ENCODE results near the gene TSHZ2.

TSHZ2 gene

DNA sequence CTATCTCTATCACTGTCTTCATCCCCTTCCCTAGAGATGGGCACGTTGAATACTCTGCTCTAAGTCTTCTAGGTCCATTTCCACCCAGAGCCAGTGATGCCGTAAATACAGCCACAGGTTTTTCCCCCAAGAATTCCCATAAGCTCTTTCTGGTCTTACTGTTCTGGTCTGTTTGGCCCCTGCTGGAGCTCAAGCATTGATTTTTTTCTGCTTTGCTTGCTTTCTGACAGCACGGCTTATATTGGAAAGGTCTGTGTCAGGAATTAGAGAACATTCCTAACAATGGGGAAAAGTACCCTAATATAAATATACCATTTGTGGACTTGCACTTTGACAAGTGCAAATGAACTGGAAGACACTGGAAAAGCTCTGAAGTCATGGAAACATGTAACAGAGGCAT lies 302.6 kb downstream of the TSHZ2 start:
- TF ChIP-seq CTCF (IDR thresholded peaks at IDR 0.05; ENCODE audit: low read depth, low read length, missing control alignments): no peak
- no peak for DNase-seq (ENCODE audit: extremely low read depth, low read depth)
- H3K4me3 ChIP-seq (replicated peaks; ENCODE audit: low read depth, low read length): no peak overlapping the region

DNA sequence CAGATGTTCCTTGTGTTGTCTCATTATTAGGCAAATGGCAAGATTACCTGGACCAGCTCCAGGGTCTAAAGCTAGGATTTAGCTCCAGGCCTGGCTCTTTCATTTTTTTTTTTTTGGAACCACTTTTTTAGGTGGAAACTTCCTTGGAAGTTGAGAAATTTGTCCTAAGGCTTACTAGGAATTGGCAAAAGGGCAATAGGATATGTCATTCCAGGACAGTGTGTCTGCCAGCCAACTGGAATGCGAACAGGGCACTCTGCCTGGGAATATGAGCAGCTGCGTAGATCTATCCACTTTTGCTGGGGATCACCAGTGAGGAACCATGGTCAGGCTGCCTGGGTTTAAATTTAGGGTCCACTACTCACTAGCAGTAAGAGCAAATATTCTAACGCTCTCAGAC lies 304.0 kb downstream of the TSHZ2 start:
- no peak for DNase-seq (ENCODE audit: extremely low read depth, low read depth)
- no peak overlapping the region for H3K4me3 ChIP-seq (replicated peaks; ENCODE audit: low read depth, low read length)
- TF ChIP-seq CTCF (IDR thresholded peaks at IDR 0.05; ENCODE audit: low read depth, low read length, missing control alignments): no peak

DNA sequence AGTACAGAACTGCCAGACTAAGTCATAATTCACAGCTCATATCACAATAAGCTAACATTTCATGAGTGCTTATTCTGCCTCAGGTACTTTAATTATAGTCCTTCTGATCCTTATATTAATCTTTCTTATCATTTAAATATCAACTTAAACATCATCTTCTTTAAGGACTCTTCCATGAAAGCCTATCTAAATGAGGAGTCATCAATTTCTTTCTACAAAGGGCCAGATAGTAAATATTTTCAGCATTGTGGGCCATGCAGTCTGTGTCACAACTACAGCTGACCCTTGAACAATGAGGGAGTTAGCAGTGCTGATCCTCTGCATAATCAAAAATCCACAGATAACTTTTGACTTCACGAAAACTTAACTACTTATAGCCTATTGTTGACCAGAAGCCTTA lies 306.4 kb downstream of the TSHZ2 start:
- DNase-seq (ENCODE audit: extremely low read depth, low read depth): no peak
- H3K4me3 ChIP-seq (replicated peaks; ENCODE audit: low read depth, low read length): no peak overlapping the region
- TF ChIP-seq CTCF (IDR thresholded peaks at IDR 0.05; ENCODE audit: low read depth, low read length, missing control alignments): no peak

GRCh38 chr20:53279735-53280134 lies 307.6 kb downstream of the TSHZ2 start:
- TF ChIP-seq CTCF (IDR thresholded peaks at IDR 0.05; ENCODE audit: low read depth, low read length, missing control alignments): no peak
- DNase-seq (ENCODE audit: extremely low read depth, low read depth): no peak
- H3K4me3 ChIP-seq (replicated peaks; ENCODE audit: low read depth, low read length): no peak overlapping the region

DNA sequence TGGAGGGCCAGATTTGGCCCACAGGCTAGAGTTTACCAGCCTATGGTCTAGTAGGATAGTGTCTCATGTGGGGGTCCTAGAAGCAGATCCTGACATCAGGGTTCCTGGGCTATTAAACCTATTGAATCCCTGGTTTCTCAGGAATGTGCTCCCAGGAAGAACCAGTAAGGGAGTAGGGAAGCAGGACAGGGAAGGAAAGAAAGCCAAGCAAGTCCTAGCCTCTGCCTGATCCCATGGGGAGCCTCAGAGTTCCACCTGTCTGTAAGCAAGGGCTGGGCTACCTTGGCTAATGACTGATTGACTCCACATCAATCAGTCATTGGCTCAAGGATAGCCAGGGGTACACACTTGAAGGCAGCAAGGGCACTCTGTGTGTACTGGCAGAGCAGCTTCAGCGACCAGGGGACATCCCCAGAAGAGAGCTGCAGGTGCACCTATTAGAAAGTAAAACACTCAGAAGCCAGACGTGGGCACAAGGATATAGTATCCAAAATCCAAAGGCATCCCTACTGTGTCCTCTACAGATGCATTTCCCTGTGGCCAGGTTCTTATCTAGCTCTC lies 309.5 kb downstream of the TSHZ2 start:
- no peak overlapping the region for H3K4me3 ChIP-seq (replicated peaks; ENCODE audit: low read depth, low read length)
- no peak for DNase-seq (ENCODE audit: extremely low read depth, low read depth)
- no peak for TF ChIP-seq CTCF (IDR thresholded peaks at IDR 0.05; ENCODE audit: low read depth, low read length, missing control alignments)

DNA sequence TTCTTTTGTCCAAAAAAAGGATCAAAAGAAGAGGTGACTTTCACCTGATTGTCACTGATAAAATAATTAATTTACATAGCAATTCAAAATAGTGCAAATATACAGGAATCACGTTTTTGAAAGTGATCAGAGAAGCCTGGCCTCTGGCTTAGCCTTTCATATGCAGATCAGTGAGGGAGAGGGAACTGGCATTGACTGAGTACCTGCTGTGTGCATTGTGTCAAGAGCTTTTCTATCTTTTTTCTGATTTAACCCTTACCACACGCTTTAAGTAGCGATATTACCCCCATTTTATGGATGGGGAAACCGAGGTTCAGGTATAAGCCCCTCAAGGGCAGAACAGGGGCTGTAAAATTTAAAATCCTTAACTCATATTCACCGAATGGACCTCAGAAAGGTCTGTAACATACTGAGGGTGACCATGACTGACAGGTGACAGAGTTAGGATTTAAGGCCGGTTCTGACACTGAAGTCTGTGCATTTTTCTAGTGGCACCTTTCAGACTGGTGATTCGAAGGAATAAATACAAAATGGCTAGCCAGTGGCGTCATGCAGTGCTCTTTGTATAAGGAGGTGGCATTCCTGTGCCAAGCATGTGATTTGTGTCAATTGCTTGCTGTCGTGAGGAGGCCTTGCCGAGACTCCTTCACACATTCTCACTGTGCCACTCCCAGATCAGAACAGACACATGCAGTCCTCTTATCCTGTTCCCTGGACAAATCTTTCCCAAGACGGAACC lies 310.2 kb downstream of the TSHZ2 start:
- no peak overlapping the region for H3K4me3 ChIP-seq (replicated peaks; ENCODE audit: low read depth, low read length)
- TF ChIP-seq CTCF (IDR thresholded peaks at IDR 0.05; ENCODE audit: low read depth, low read length, missing control alignments): no peak
- no peak for DNase-seq (ENCODE audit: extremely low read depth, low read depth)
